NCI-H187 (cell line): ENCODE results near the gene GJD4.

Experiments used
- DNase-seq, 2 experiments: peaks; one replicate each; lab custom pipeline; 2025; lab: John Stamatoyannopoulos, UW

Gene GJD4

GRCh38 chr10:35626971-35627507 is 21.9 kb downstream of the GJD4 start:
- DNase-seq = no peak

DNA sequence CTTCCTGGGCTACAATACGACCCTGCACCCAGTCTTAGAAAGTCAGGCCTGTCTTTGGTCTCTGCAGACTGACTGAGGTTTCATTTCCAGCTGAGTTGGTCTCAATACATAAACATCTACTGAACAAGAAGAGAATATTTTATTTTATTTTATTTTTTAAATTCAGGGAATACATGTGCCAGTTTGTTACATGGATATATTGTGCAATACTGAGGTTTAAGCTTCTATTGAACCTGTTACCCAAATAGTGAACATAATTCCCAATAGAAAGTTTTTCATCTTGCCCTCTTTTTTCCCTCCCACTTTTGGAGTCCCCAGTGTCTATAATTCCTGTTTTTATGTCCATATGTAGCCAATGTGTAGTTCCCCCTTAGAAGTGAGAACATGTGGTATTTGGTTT is 26.3 kb downstream of the GJD4 start:
- DNase-seq = no peak

GRCh38 chr10:35632027-35632426 is 26.9 kb downstream of the GJD4 start:
- no peak for DNase-seq

GRCh38 chr10:35633006-35633980 is 28.2 kb downstream of the GJD4 start:
- DNase-seq = no peak

GRCh38 chr10:35635576-35635975 is 30.4 kb downstream of the GJD4 start:
- no peak for DNase-seq

DNA sequence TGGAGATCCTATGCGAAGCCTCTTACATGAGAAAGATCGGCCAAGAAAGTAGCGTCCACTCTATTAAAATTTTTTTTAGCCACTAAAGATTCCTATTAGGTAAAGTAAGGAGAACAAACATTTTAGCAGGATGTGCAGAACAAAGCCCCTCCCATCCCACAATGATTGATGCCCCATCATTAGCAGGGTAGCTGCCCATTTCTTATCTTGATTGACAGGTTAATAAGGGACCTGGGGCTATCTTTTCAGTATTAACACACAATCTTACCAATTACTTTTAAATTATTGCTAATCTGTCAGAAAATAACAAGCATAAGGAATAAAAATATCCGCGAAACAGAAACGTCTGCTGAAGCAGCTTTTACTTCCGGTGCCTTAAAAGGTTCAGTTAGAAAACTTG is 31.8 kb downstream of the GJD4 start:
- no peak for DNase-seq

- no peak for DNase-seq
Observed at GRCh38 chr10:35637462-35637861, 32.3 kb downstream of the GJD4 start.

DNA sequence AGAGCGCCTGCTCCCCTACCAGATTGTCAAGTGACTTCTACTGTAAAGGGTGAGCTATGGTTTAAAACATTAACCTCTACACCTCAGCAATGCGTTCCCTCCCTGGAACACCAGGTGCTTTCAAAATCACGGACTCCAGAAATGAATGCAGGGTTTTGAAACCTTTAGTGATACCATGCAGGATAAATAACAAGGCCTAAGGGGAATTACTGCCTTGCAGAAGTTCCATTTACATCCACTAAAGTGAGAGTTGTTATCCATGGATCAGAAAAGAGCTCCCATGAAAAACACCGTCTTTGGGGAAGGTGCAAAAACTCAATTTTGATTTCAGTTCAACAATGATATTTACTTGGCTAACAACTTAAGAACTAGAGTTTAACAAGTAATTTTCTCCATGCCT is 33.0 kb downstream of the GJD4 start:
- no peak for DNase-seq

- no peak for DNase-seq
Observed at GRCh38 chr10:35639021-35639727, 34.0 kb downstream of the GJD4 start.

DNA sequence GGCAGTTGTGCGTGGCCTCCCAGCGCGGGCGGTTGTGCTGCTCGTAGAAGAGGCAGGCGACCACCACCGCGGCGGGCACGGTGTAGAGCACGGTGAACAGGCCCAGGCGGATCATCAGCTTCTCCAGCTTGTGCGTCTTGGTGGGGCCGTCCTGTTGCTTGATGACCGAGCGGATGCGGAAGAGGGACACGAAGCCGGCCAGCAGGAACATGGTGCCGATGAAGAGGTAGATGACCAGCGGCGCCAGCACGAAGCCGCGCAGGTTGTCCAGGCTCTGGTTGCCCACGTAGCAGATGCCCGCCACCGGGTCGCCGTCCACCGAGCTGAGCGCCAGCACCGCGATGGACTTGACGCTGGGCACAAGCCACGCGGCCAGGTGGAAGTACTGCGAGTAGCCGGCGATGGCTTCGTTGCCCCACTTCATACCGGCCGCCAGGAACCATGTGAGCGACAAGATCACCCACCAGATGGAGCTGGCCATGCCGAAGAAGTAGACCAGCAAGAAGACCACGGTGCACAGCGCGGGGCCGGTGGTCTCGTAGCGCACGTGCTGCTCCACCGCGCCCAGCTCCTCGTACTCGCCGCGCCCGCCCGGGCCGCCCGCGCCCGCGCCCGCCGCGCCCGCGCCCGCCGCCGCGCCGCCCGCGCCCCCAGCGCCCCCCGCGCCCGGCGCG is 34.7 kb downstream of the GJD4 start:
- DNase-seq = no peak

DNA sequence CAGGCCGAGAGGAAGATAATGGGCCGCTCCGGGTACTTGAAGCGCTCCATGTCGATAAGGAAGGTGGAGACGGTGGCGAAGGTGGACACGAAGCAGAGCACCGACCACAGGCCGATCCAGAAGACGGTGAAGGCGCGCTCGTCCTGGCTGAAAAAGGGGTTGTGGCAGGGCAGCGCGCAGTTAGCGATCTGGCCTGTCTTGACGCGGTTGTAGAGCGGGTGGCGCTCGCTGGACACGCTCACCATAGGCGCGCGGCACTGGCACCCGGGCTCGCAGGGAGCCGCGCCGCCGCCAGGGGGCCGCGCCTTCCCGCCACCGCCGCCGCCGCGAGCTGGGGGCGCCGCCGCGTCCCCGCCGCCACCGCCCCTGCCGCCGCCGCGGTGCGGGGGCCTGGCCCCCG is 35.3 kb downstream of the GJD4 start:
- no peak for DNase-seq

DNA sequence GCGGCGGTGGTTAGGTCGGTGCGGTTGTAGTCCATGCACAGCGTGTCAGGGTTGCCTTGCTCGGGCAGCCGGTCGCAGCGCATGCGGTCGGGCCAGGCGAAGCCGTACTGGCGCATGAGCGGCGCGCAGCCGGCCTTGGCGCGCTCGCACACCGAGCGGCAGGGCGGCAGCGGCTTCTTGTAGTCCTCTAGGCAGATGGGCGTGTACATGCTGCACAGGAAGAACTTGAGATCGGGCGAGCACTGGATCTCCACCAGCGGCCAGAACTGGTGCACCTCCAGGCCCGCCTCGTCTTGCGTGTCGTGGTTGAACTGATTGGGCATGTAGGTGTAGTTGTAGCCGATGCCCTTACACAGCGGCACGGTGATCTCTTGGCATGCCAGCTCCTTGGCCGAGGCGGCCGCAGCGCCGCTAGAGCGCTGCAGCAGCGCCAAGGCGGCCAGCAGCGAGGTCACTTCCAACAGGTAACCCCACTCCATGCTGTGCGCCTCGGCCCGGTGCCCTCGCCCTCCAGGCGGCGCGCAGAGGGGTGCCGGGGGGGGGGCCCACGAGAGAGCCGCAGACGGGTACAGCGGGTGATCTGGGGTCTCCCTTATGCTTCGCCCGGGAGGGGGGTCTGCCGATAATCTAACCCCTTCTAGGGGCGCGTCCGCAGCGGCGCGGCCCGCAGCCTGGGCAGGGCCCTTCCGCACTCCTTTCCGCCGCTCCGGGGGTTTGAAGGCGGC is 36.0 kb downstream of the GJD4 start:
- peak in 1 of 2 experiments; percentile 14 for DNase-seq

DNA sequence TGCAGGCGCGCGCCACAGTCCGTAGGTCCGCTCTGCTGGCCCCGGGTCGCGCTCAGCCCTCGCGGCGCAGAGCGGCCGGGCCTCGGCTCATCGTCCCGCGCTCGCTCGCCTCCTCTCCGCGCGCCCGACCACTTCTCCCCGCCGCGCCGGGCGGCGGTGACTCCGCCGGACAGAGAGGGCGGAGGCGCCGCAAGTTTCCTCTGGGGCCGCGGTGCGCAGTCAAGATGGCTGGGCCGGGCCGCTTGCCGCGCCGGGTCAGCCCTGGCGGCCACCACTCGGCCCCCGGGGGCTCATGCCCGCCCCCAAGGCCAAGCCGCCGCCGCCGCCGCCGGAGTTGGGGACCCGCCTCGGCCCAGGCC is 36.5 kb downstream of the GJD4 start:
- no peak for DNase-seq

DNA sequence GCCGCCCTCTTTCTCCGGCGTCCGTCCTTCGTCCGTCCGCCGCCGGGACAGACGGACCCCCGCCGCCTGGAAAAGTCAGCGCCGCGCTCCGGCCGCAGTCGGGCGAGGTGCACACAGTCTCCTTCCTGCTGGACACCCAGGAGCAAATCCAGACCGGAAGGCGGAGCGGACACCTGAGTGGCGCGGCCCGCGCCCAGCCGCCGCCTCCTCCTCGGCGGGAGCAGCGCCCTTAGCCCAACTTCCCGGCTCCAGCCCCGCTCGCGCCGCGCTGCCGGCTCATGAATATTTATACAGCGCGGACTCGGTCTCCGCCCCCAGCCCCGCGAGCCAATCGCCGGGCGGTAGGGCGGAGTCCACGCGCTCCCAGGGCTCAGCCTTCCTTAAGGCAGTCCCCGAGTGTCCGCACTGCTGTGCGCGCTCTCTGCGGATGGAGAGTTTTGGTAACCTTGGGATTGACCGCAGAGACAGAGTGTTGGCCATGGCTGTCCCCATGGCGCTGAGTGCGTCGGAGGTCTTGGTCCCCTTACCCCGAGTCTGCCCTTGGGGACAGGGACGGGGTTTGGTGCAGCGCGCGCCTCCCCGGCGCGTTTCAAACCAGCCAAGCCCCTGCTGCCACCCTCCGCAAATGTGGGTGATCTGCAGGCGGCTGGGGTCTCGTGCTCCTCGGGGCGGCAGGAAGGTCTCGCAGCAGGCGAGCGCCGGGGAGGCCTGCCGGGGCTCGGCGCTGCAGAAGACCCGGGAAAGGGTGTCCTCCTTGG is 37.1 kb downstream of the GJD4 start, which contains the start of gene FZD8:
Gene FZD8, minus strand, starts transcription at position 262 of the 758 bp plus-strand sequence. CDS start 867 bp downstream, outside the sequence.
- DNase-seq = peak in 1 of 2 experiments; percentile 47

- DNase-seq = no peak
Observed at GRCh38 chr10:35642793-35643114, 37.6 kb downstream of the GJD4 start.

DNA sequence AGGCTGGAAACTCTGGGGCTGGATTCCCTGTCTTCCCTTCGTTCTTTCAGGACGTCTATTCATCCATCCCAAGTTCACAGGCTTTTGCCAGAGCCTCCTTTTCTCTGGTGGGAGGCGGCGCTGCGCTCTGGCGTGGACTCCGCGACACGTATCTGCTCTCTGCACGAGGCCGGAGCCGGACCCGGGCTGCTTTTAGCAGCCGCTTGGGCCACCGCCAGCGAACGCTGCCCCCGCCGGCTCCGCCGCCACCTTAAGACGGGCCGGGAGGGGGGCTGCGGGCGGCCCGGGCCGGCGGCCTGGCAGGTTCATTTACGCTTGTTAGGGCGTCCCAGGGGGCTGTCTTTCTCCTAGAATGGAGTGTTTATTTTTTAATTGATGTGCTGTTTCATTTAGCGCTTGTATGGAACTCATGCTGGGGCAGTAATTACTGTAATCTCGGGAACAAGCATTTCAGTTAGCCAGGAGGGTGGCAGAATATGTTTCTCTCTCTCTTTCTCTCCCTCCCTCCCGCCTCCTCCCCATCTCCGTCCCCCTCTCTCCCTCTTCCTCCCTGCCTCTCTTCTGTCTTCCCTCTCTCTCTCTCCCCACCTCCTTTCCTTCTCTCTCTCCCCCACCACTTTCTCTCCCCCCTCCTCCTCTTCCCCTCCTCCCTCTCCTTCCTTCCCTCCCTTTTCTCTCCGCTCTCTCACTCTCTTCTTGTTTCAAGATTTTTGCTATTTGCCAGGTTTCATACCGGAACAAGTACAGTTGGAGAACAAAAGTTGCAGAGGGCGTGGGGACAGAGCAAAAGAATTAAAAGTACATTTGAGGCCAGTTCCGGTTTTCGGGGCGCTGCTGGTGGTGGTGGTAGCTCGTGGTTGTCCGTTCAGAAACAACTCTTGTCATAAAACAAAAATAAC is 38.3 kb downstream of the GJD4 start:
- DNase-seq = no peak

GRCh38 chr10:35644050-35644950 is 39.2 kb downstream of the GJD4 start:
- no peak for DNase-seq

GRCh38 chr10:35650894-35651293 is 45.8 kb downstream of the GJD4 start:
- no peak for DNase-seq

- no peak for DNase-seq
Observed at GRCh38 chr10:35652824-35653223, 47.7 kb downstream of the GJD4 start.
